Neural crest cell (in vitro differentiated cells): ENCODE results near the gene TSEN54. TPM values are rescaled to one million over a fixed set of nuclear protein-coding genes. Genes with fewer than 3 reads are reported as not detected.

Source experiments
- DNase-seq: peaks from one replicate; pipeline ENCODE4 v3.0.0; 2021; ENCODE audit warnings: low read depth, mixed read lengths, low spot score
- H3K27ac Mint-ChIP-seq: one replicate; pipeline ENCODE4 v1.8.0; 2021; ENCODE audit warnings: mild to moderate bottlenecking, mixed read lengths; ENCODE audit not compliant: unreplicated experiment
- H3K27me3 Mint-ChIP-seq: 2 replicates; pipeline ENCODE4 v1.8.0; 2021; ENCODE audit warnings: low read depth, mild to moderate bottlenecking, mixed read lengths
- H3K36me3 Mint-ChIP-seq: 2 replicates; pipeline ENCODE4 v1.8.0; 2021; ENCODE audit warnings: low read depth, mild to moderate bottlenecking, mixed read lengths
- H3K4me1 Mint-ChIP-seq: 2 replicates; pipeline ENCODE4 v1.8.0; 2021; ENCODE audit warnings: mixed read lengths
- H3K4me3 Mint-ChIP-seq: one replicate; pipeline ENCODE4 v1.8.0; 2021; ENCODE audit warnings: mild to moderate bottlenecking, mixed read lengths
- H3K9me3 Mint-ChIP-seq: 2 replicates; pipeline ENCODE4 v1.8.0; 2021; ENCODE audit warnings: mixed read lengths
- CTCF ChIP-seq: fragments of 200-600 bp; sonication (generic); conservative IDR thresholded peaks from 2 replicates; pipeline ENCODE4 v1.5.0; 2021; ENCODE audit warnings: antibody characterized with exemption, mild to moderate bottlenecking
- total RNA-seq: library from RNA; stranded (reverse); gene quantifications from 2 replicates; pipeline ENCODE4 v1.2.1, GENCODE V29; 2021

TSEN54 gene
- total RNA-seq, 1 donor from 2014 or later, result 48.1 TPM

GRCh38 chr17:75505640-75506039 is 10.7 kb upstream of the TSEN54 start:
- TF ChIP-seq CTCF, result no peak
- Mint-ChIP-seq H3K4me1 (peaks cover 27% of the 10 kb centered on the region), H3K4me3 (peak overlapping the region; percentile 41), H3K9me3 (no peaks in the 10 kb centered on the region), H3K27ac (no peak overlapping the region), H3K27me3 (no peaks in the 10 kb centered on the region), H3K36me3 (peaks cover 3% of the 10 kb centered on the region)
- DNase-seq, result no peak

DNA sequence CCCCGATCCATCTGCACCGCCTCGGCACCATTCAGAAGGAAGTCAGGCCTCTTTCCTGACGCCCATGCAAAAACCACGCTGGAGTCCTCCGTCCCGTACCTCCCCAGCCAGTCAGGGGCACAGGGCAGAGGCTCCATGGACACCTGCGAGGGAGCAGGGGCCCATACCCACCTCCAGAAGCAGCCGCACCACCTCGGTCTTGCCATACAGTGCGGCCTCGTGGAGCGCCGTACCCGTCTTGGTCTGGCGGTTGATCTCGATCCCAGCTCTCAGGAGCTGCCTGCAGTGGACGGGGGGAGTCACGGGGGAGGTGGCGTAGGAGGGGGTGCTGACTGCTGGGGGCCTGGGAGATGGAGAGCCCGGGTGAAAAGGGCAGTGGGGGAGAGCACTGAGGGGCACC is 10.2 kb upstream of the TSEN54 start:
- Mint-ChIP-seq H3K27me3 (no peaks in the 10 kb centered on the region), H3K4me3 (peak overlapping the region; percentile 41), H3K9me3 (no peaks in the 10 kb centered on the region), H3K36me3 (peaks cover 3% of the 10 kb centered on the region), H3K4me1 (peaks cover 28% of the 10 kb centered on the region), H3K27ac (no peak overlapping the region)
- no peak for TF ChIP-seq CTCF
- DNase-seq, result no peak

- no peak for TF ChIP-seq CTCF
- Mint-ChIP-seq H3K27ac (no peak overlapping the region), H3K36me3 (peaks cover 3% of the 10 kb centered on the region), H3K27me3 (no peaks in the 10 kb centered on the region), H3K4me3 (peak overlapping the region; percentile 74), H3K4me1 (peaks cover 28% of the 10 kb centered on the region), H3K9me3 (no peaks in the 10 kb centered on the region)
- DNase-seq, result no peak
Measured at GRCh38 chr17:75506888-75507287, 9.4 kb upstream of the TSEN54 start.

DNA sequence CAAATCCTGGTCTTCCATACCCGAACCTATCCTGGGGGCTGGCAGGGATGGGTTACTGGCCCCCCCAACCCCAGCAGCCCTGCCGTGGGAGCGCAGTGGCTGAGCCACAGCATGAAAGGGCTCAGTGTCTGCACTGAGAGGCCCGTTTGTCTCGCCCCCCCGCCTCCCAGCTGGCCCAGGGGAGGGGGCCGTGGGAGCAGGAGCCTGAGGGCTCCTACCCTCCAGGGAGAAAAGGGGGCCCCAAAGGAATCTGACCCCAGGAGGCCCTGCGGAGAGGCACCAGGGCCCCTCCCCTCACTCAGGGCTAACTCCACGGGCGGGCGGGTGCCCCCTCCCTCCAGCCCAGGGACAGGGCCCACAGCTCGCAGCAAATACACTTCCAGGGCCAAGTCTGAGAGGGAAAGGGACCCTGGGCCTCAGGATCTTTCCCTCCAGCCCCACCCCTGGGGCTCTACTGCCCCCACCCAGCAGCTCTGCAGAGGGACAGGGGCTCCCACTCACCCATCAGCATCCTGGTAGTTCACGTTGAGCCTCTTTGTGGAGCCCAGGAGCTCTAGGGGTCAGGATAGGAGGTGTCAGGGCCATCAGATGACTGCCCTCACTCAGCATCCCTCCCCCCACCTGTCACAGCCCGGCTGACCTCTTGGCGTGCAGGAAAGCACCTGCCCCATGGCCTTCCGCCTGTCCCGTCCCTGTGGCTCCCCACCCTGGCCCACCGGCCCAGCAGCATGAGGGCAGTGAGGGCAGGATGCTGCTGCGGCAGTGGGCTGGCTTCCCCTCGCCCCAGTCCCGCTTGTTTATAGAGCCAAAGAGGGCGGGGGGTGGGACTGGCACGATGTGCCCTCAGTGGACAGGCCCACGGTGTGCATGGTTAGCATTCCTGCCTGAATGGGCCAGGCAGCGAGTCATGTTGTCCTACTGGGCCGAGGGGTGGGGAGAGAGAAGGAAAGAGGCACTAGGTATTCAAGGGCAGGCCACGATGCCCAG is 8.3 kb upstream of the TSEN54 start:
- peaks cover 3% of the 10 kb centered on the region for H3K36me3 Mint-ChIP-seq
- peaks cover 38% of the 10 kb centered on the region for H3K4me1 Mint-ChIP-seq
- no peak for DNase-seq
- peak overlapping the region; percentile 57 for H3K27ac Mint-ChIP-seq
- TF ChIP-seq CTCF, result no peak
- no peaks in the 10 kb centered on the region for H3K9me3 Mint-ChIP-seq
- H3K27me3 Mint-ChIP-seq, result no peaks in the 10 kb centered on the region
- peak overlapping the region; percentile 56 for H3K4me3 Mint-ChIP-seq

DNA sequence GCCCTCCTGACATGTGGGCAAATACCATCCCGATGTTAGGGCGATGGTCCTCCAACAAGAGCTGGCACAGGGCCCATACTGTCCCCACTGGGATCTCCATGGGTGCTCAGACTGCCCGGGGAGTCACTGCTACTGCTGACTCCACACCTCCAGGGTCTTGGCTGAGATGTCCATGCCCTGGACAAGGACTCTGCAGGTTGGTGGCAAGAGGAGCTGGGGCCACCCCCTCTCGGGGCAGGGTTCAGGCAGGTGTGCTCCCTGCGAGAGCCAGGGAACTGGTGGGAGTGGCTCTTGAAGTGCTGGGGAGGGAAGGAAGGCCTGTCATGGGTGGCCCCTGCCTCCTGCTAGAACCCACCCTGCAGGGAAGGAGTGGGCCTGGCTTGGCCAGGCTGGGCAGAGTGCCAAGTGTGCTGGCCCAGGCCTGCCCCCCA is 7.4 kb upstream of the TSEN54 start:
- Mint-ChIP-seq H3K27ac (no peak overlapping the region), H3K4me1 (peaks cover 44% of the 10 kb centered on the region), H3K4me3 (peak overlapping the region; percentile 56), H3K9me3 (no peaks in the 10 kb centered on the region), H3K27me3 (no peaks in the 10 kb centered on the region), H3K36me3 (peaks cover 3% of the 10 kb centered on the region)
- DNase-seq, result no peak
- TF ChIP-seq CTCF, result no peak
